ENCODE results near the gene FAM222A. TPM values are rescaled to one million over a fixed set of nuclear protein-coding genes. Genes with fewer than 3 reads are reported as not detected.

FAM222A gene
- total RNA-seq, 2 donors from 2014 or later = 0.62 to 0.79 TPM

DNA sequence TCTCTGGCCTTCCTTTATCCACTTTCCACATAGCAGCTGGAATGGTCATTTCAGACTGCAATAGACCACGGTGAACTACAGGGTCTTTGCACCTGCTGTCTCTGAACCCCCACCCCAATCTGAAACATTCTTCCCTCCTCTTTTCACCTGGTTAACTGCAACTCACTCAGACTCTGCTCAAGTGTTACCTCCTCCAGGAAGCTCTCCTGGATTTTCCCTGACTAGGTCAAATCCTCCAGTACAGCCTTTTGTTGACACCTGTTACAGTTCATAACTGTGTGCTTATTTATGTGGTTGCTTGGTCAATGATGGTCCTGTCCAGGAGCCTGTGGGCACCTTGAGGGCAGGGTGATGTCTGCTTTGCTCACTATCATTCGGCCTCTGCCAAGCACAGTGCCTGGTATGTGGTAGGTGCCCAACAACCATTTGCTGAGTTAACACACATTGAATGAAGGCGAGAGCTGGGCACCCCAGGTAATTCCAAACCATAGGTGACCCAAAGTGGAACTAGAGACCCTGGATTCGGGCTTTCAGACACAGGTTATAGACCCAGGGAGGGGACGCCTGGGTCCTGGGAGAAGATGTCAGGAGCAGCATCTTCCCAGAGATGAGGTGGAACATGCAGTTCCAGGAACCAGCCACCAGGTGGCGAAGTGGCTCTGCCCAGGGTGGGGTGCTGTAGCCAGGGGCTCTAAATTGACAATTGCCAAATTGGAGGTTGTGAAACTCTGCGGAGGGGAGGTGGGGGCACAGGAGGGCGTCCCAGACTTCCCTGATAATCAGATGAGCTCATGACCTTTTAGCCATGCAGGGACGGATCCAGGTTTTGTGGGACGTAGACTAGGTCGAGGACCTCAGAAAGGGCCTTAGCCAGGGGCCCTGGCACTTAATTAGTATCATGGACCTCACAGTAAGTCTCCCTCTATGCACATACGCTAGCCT is 91.5 kb downstream of the FAM222A start:
- intact Hi-C loops (cut with DNase I) = loop anchor here (10.0 kb wide), 2 partner anchors 70 to 80 kb away; partner anchors contain the start of gene GLTP (in 1 of the 2)
- DNase-seq (ENCODE audit: low spot score) = peak; percentile 92

DNA sequence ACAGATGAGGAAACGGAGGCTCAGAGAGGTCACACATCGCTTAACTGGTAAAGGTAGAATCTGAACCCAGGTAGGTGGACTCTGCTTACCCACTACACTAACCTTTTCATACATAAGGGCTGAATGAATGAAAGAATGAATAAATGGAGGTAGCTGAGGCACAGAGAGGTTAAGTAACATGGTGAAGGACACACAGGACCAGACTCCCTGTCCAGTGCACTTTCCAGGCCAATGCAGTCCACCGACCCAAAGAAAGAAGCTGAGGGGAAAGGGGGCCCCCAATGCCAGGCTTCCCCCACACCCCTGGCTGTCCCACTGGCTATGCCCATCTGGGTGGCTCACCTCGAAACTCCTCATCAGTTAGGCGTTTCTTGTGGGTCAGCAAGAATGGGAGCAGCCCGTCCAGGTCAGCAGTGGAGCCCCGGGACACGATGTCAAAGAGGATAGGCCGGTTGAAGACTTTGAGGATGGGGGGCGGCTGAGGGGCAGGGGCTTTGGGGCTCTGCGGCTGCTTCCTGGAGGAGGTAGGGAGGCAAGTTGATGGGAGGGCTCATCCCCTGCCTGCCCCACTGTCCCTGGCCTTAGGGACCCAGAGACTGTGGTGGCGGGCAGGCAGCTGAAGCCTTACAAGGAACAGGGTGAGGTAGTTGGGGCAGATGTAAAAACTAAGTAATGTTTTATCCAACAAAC is 94.5 kb downstream of the FAM222A start:
- no peak for DNase-seq (ENCODE audit: low spot score)
- intact Hi-C loops (cut with DNase I) = loop anchor here (10.0 kb wide), 2 partner anchors 67 to 77 kb away; partner anchors contain the start of gene GLTP (in 1 of the 2)

DNA sequence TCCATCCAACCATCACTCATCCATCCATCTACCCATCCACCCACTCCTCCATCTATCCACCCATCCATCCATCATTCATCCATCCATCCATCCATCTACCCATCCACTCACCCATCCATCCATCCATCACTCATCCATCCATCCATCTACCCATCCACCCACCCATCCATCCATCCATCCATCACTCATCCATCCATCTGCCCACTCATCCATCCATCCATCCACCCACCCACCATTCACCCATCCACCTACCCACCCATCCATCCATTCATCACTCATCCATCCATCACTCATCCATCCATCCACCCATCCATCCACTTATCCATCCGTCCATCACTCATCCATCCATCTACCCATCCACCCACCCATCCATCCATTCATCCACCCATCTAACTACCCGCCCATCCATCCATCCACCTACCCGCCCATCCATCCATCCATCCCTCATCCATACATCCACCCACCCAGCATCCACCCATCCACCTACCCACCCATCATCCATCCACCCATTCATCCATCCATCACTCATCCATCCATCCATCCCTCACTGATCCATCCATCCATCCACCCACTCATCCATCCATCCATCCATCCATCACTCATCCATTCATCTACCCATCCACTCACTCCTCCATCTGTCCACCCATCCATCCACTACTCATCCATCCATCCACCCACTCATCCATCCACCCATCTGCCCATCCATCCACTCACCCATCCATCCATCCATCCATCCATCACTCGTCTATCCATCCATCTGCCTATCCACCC is 95.4 kb downstream of the FAM222A start:
- DNase-seq (ENCODE audit: low spot score) = no peak
- intact Hi-C loops (cut with DNase I) = loop anchor here (10.0 kb wide), 2 partner anchors 66 to 76 kb away; partner anchors contain the start of gene GLTP (in 1 of the 2)

DNA sequence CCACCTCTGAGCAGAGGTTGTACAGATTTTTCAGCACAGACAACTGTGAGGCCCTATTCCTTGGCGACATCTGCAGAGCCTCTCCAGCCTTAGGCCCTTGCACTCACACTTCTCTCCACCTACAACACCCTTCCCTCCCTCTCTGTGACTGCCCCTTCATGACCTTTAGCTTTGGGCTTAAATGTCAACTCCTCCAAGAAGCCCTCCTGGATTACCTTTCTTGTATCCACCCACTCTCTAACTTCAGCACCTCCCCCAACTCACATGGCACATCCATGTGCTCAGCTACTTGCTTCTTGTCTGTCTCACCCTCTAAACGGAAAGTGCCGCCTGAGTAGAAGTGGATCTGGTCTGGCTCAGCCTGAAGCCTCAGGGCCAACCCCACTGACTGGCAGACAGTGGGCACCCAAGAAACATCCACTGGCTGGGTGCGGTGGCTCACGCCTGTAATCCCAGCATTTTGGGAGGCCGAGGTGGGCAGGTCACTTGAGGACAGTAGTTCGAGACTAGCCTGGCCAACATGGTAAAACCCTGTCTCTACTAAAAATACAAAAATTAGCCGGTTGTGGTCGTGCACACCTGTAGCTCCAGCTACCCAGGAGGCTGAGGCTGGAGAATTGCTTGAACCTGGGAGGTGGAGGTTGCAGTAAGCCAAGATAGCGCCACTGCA is 97.5 kb downstream of the FAM222A start:
- DNase-seq (ENCODE audit: low spot score) = no peak
- intact Hi-C loops (cut with DNase I) = no loop called here

- DNase-seq (ENCODE audit: low spot score) = no peak
- intact Hi-C loops (cut with DNase I) = no loop called here
These were observed 98.0 kb downstream of the FAM222A start for GRCh38 chr12:109811624-109811995.

GRCh38 chr12:109813810-109814416 is 100.3 kb downstream of the FAM222A start:
- intact Hi-C loops (cut with DNase I) = no loop called here
- no peak for DNase-seq (ENCODE audit: low spot score)

DNA sequence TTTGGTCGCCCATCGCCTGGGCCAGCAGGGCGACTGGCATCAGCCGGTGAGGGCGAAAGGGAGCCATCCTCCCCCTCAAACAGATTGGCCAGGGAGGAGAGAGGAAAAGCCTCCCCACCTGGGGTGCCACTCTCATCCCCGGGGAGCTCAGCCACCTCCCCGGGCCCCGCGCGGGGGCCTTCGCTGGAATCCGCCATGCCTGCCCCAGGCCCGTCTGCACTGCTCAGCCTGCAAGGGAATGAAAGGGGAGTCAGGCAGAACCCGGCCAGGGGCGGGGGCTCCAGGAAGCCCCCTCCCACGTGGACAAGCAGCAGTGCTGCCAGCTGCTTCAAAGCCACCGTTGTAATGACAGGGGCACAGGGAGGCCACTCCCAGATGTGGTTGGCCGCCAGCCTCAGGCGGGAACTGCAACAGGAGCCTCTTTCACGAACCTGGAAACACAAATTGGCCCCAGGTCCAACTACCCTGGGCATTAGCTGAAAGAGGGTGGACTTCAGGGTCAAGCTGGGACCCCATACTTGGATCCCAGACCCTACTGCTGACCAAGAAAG is 101.0 kb downstream of the FAM222A start:
- no peak for DNase-seq (ENCODE audit: low spot score)
- intact Hi-C loops (cut with DNase I) = no loop called here

- DNase-seq (ENCODE audit: low spot score) = no peak
- intact Hi-C loops (cut with DNase I) = no loop called here
These were observed 101.6 kb downstream of the FAM222A start for GRCh38 chr12:109815225-109815624.

GRCh38 chr12:109815757-109816617 is 102.4 kb downstream of the FAM222A start:
- intact Hi-C loops (cut with DNase I) = no loop called here
- no peak for DNase-seq (ENCODE audit: low spot score)

GRCh38 chr12:109816870-109817269 is 103.2 kb downstream of the FAM222A start:
- intact Hi-C loops (cut with DNase I) = no loop called here

GRCh38 chr12:109817627-109818231 is 104.1 kb downstream of the FAM222A start:
- DNase-seq (ENCODE audit: low spot score) = no peak
- intact Hi-C loops (cut with DNase I) = no loop called here

More at GRCh38 chr12:109816870-109817269, 103.2 kb downstream of the FAM222A start:
- DNase-seq (ENCODE audit: low spot score) = no peak

DNA sequence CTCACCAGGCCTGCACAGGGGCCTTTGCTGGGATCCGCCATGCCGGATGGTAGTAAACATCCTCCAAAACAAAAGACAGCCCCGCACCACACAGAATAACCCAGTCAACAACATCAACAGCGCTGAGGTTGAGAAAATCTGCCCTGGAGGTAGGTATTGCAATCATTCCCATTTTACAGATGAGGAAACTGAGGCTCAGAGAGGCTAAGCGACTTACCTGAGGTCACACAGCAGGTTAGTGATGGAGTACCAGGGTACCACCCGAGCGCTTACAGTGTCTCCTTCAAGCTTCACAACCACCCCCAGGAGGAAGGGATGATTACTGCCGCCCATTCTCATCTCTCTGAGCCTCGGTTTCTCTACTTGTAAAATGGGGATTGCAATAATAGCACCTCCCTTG is 104.6 kb downstream of the FAM222A start:
- intact Hi-C loops (cut with DNase I) = no loop called here
- no peak for DNase-seq (ENCODE audit: low spot score)

GRCh38 chr12:109818905-109819500 is 105.4 kb downstream of the FAM222A start:
- DNase-seq (ENCODE audit: low spot score) = no peak
- intact Hi-C loops (cut with DNase I) = no loop called here

All from posterior vena cava (tissue), 2 donors.